Smooth muscle cell (in vitro differentiated cells): ENCODE data around the gene MEGF11. TPM values are rescaled to one million over a fixed set of nuclear protein-coding genes. Genes with fewer than 3 reads are reported as not detected.

Experiments used
- DNase-seq: peaks from one replicate; lab custom pipeline; 2025; ENCODE audit not compliant: unreplicated experiment; lab: John Stamatoyannopoulos, UW
- H2AFZ ChIP-seq: fragments of 200-600 bp; sonication (generic); 2 replicates; pipeline ENCODE4 v1.6.0; 2016; ENCODE audit warnings: antibody characterized with exemption, low read depth, mild to moderate bottlenecking
- H3F3A ChIP-seq: fragments of 200-600 bp; sonication (generic); 2 replicates; pipeline ENCODE4 v1.6.0; 2017; ENCODE audit warnings: antibody characterized with exemption, low read depth
- H3K27ac ChIP-seq: fragments of 200-600 bp; sonication (generic); 2 replicates; pipeline ENCODE4 v1.5.1; 2016; ENCODE audit warnings: low read depth, mild to moderate bottlenecking
- H3K27me3 ChIP-seq: fragments of 200-600 bp; sonication (generic); 2 replicates; pipeline ENCODE4 v1.6.1; 2016; ENCODE audit warnings: low read depth, mild to moderate bottlenecking
- H3K36me3 ChIP-seq: fragments of 200-600 bp; sonication (generic); 2 replicates; pipeline ENCODE4 v1.5.1; 2016; ENCODE audit warnings: low read depth
- H3K4me1 ChIP-seq: fragments of 200-600 bp; sonication (generic); 2 replicates; pipeline ENCODE4 v1.5.1; 2016; ENCODE audit warnings: low read depth
- H3K4me2 ChIP-seq: fragments of 200-600 bp; sonication (generic); 2 replicates; pipeline ENCODE4 v1.6.0; 2016; ENCODE audit warnings: mild to moderate bottlenecking
- H3K4me3 ChIP-seq: fragments of 200-600 bp; sonication (generic); 2 replicates; pipeline ENCODE4 v1.5.1; 2016; ENCODE audit warnings: mild to moderate bottlenecking
- H3K79me2 ChIP-seq: fragments of 200-600 bp; sonication (generic); 2 replicates; pipeline ENCODE4 v1.6.0; 2016; ENCODE audit warnings: low read depth, mild to moderate bottlenecking
- H3K9ac ChIP-seq: fragments of 200-600 bp; sonication (generic); 2 replicates; pipeline ENCODE4 v1.6.0; 2016; ENCODE audit warnings: low read depth
- H3K9me3 ChIP-seq: fragments of 200-600 bp; sonication (generic); replicated peaks from 2 replicates; pipeline ENCODE4 v1.5.1; 2016; ENCODE audit warnings: low read depth
- H4K20me1 ChIP-seq: fragments of 200-600 bp; sonication (generic); 2 replicates; pipeline ENCODE4 v1.6.0; 2016; ENCODE audit warnings: low read depth
- CTCF ChIP-seq: fragments of 200-600 bp; sonication (generic); IDR thresholded peaks from 2 replicates; pipeline ENCODE4 v1.5.1; 2017; ENCODE audit warnings: borderline replicate concordance, mild to moderate bottlenecking, antibody characterized with exemption; ENCODE audit not compliant: insufficient read depth, poor library complexity, severe bottlenecking
- WGBS: methylation state at CpG from one replicate; pipeline ENCODE4 v1.1.7; 2016; ENCODE audit warnings: low lambda C conversion rate; 5-methylcytosine and 5-hydroxymethylcytosine counted together
- polyA plus RNA-seq: library from polyadenylated mRNA; unstranded; fragments of >200 nt; fragmentation: Nextera tagmentation; extraction: Ambion mirVana; gene quantifications from 2 replicates; pipeline ENCODE4 v1.2.1, GENCODE V29; 2016
- total RNA-seq: library from RNA; depleted of rRNA; stranded (reverse); fragments of >200 nt; gene quantifications from 2 replicates; pipeline ENCODE4 v1.2.3, GENCODE V29; 2014

MEGF11 gene
- total and polyA plus RNA-seq, 2 experiments from 2014 or later: 0.08 TPM; not detected in 1

DNA sequence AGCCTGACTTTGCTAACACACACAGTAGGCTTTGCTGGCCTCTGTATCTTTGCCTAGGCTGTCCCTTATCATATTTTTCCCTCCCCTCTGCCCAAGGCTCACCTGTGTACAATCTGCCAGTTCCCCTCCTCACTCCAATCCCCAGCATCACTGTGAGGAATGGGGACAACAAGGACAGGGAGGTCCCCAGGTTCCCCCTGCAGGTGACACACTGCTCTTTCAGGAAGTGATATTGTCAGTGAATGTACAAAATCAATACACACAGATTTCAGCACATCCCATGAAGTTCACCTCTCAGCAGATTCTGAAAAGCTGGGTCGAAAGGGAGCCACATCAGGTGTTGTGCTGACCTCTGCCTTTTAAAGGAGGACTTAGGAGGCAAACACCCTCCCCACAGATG lies 206.8 kb downstream of the MEGF11 start:
- Histone ChIP-seq H3K27me3 (no peaks in the 10 kb centered on the region), H3K4me1 (no peaks in the 10 kb centered on the region), H3K27ac (no peak overlapping the region), H3K36me3 (no peaks in the 10 kb centered on the region), H3K9me3 (no peaks in the 10 kb centered on the region), H3K4me3 (no peak overlapping the region), H3K4me2 (no peak overlapping the region), H3K9ac (no peak overlapping the region), H3F3A (no peaks in the 10 kb centered on the region), H3K79me2 (no peaks in the 10 kb centered on the region), H2AFZ (no peak overlapping the region), H4K20me1 (no peaks in the 10 kb centered on the region)
- WGBS: 74% methylated on average over 1 of the region's 1 CpG
- no peak for TF ChIP-seq CTCF
- no peak for DNase-seq

DNA sequence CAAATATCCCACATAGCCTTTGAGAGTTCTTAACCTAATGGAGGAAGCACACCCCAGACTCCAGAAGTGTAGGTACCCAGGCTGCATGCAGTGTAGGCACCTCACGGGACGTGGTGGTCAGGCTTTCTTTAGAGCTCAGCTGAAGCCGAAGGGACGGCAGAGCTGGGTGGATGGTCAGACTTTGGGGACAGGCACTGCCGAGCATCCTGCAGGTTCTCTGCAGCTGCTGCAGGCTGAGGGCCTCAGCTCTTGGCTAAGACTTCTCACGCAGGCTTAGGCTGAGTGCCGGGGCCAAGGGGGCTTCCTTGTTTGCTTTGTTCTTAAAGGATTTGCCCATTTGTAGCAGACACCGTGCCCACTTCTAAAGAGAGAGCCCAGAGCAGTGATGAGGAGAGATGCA lies 207.2 kb downstream of the MEGF11 start:
- no peak for DNase-seq
- no peaks in the 10 kb centered on the region for H3K36me3 ChIP-seq
- no peaks in the 10 kb centered on the region for H3K4me1 ChIP-seq
- no peak overlapping the region for H3K4me3 ChIP-seq
- no peaks in the 10 kb centered on the region for H4K20me1 ChIP-seq
- no peaks in the 10 kb centered on the region for H3K9me3 ChIP-seq
- H2AFZ ChIP-seq: no peak overlapping the region
- H3K27me3 ChIP-seq: no peaks in the 10 kb centered on the region
- H3K79me2 ChIP-seq: no peaks in the 10 kb centered on the region
- 84% methylated on average over 8 of the region's 8 CpGs for WGBS
- no peaks in the 10 kb centered on the region for H3F3A ChIP-seq
- H3K4me2 ChIP-seq: no peak overlapping the region
- no peak for TF ChIP-seq CTCF
- H3K27ac ChIP-seq: no peak overlapping the region
- H3K9ac ChIP-seq: no peak overlapping the region

GRCh38 chr15:66045542-66045941 lies 208.0 kb downstream of the MEGF11 start:
- H3K36me3 ChIP-seq: no peaks in the 10 kb centered on the region
- WGBS: 82% methylated on average over 5 of the region's 5 CpGs
- H3K9ac ChIP-seq: no peak overlapping the region
- no peak overlapping the region for H3K4me3 ChIP-seq
- no peak overlapping the region for H3K27ac ChIP-seq
- H3K27me3 ChIP-seq: no peaks in the 10 kb centered on the region
- no peak overlapping the region for H3K4me2 ChIP-seq
- no peaks in the 10 kb centered on the region for H3K79me2 ChIP-seq
- no peak for TF ChIP-seq CTCF
- H3F3A ChIP-seq: no peaks in the 10 kb centered on the region
- no peaks in the 10 kb centered on the region for H3K9me3 ChIP-seq
- no peak overlapping the region for H2AFZ ChIP-seq
- no peaks in the 10 kb centered on the region for H3K4me1 ChIP-seq
- no peak for DNase-seq
- H4K20me1 ChIP-seq: no peaks in the 10 kb centered on the region

DNA sequence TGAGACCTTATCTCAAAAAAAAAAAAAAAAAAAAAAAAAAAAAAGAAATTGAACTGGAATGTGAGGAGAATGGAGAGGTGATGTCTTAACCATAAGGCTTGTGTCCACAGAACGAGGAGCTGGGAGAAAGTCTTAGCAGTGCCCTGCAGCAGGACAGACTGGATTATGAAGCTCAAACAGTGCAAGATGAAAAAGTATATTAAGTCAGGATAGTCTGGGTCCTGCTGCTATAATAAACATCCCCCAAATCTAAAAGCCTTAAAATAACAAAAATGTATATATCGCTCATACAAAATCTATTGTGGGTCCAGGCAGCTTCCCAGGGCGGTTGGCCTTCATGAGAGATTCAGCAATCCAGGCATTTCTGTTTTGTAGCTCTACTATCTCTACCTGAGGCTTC lies 208.7 kb downstream of the MEGF11 start:
- WGBS: 85% methylated on average over 3 of the region's 3 CpGs
- H3K4me1 ChIP-seq: no peaks in the 10 kb centered on the region
- no peaks in the 10 kb centered on the region for H3F3A ChIP-seq
- H4K20me1 ChIP-seq: no peaks in the 10 kb centered on the region
- H3K9me3 ChIP-seq: no peaks in the 10 kb centered on the region
- no peaks in the 10 kb centered on the region for H3K79me2 ChIP-seq
- H3K9ac ChIP-seq: no peak overlapping the region
- DNase-seq: no peak
- H3K27ac ChIP-seq: no peak overlapping the region
- H2AFZ ChIP-seq: no peak overlapping the region
- no peak overlapping the region for H3K4me2 ChIP-seq
- no peaks in the 10 kb centered on the region for H3K27me3 ChIP-seq
- H3K36me3 ChIP-seq: no peaks in the 10 kb centered on the region
- H3K4me3 ChIP-seq: no peak overlapping the region
- TF ChIP-seq CTCF: no peak
